GM18498 (cell line): ENCODE data around the gene CEL.

Source experiments
- ATAC-seq: cut with Tn5 transposase; IDR thresholded peaks from one replicate; pipeline ENCODE4 v1.9.1; 2021; ENCODE audit warnings: mild to moderate bottlenecking, moderate library complexity; ENCODE audit not compliant: unreplicated experiment

CEL gene

DNA sequence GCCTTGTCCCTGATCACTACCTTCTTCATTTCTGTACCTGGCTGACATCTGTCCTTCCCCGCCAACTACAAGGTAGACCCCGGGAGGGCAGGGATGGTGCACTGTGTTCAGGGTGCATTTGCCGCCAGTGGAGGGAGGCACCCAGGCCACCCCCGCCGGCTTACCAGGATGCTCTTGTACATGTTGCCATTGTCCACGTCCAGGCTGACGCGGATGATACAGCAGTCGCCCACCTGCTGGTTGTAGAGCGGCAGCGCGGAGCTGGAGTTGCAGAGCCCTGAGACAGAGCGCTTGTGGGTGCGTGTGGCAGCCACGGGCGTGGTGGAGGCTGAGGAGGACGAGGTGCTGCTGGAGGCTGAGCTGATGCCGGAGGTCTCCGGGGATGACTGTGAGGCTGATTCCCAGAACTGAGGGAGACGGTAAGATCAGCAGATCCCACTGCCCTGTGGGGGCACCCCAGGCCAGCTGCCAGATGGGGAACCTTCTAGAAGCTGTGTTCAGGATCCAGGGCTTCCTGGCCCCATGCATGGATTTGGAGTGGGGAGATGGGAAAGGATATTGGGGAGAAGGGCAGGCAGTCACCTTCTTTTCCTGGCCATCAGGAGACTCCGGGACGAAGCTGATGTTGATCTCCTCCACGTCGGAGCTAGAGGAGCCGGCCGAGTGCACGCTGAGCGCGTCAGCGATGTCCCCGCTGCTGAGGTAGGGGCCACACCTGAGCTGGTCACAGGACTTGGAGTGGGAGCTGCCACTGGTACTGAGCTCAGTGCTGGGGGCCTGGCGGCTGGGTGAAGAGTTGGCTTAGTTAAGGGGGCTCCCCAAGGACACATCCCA, 39.8 kb downstream of the CEL start:
- ATAC-seq: no peak

DNA sequence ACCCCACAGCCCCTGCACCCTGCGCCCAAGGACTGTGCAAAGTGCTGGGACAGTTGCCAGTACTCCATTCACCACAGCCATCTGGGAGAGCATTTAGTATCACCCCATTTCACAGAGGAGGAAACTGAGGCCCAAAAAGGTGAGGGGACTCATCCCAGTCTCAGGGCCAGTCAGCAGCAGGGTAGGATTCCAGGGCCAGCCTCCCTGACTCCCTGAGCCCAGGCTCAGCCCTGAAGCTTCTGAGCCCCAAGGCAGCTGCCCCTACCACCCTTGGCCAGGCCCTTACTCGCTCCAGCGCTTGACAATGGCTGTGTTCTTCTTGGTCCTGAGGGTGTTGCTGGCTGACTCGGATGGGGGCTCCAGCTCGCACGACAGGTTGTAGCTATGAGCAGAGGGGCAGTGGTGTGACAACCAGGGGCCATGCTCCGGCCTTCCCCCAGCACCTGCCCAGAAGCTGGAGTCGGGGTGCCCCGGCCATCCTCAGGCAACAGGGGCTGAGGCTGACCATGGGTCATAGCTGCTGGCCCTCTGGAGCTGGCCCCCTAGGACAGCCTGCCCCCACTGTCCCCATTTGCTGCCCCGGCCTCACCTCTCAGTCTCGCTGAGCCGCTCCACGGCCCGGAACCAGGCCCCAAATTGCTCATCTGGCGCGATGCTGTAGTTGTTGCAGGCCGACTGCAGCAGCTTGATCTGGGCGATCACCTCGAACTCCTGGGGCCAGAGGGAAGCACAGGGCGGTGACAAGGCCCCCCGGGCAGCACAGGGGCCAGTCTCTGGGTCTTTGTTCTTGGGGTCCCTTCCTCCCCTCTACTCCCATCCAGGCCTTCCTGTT, 40.6 kb downstream of the CEL start:
- ATAC-seq: no peak

GRCh38 chr9:133103183-133103986, 41.6 kb downstream of the CEL start:
- no peak for ATAC-seq

GRCh38 chr9:133103987-133104505, 42.3 kb downstream of the CEL start:
- ATAC-seq: no peak

GRCh38 chr9:133104718-133105460, 43.1 kb downstream of the CEL start:
- no peak for ATAC-seq

- ATAC-seq: no peak
These were observed 43.6 kb downstream of the CEL start for GRCh38 chr9:133105461-133105770.

DNA sequence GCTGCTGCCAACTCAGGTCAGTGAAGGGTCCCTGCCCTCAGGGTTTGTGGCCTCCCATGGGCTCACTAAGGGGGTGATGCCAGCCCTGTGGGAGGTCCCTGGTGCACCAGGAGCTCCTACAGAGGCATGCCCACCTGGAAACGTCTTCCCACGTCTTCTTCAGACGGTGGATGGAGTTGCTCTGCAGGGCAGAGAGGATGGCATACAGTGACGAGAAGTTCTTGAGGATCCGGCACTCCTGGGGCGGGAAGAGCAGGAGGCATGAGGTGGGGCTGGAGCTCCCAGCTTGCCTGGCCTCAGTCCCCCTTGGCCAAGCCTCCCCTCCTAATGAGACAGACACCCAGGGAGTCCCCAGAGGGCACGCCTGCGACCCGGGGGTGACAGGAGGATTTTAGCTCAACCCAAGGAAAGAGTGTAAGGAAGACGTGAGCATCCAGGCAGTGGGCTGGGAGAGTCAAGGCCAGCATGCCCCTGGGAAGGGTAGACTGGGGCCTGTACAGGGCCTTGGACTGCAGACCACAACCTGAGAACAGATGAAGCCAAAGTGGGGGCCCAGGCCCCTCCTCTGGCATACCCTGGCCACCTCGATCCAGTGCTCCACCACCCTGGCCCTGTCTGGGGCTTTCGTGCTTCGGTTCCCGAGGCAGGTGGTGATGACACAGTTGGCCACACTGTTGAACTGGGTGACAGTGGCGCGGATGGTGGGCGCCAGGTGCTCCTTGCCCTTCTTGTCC, 44.9 kb downstream of the CEL start:
- ATAC-seq: no peak

- ATAC-seq: no peak
These were observed 45.5 kb downstream of the CEL start for GRCh38 chr9:133107245-133107722.

DNA sequence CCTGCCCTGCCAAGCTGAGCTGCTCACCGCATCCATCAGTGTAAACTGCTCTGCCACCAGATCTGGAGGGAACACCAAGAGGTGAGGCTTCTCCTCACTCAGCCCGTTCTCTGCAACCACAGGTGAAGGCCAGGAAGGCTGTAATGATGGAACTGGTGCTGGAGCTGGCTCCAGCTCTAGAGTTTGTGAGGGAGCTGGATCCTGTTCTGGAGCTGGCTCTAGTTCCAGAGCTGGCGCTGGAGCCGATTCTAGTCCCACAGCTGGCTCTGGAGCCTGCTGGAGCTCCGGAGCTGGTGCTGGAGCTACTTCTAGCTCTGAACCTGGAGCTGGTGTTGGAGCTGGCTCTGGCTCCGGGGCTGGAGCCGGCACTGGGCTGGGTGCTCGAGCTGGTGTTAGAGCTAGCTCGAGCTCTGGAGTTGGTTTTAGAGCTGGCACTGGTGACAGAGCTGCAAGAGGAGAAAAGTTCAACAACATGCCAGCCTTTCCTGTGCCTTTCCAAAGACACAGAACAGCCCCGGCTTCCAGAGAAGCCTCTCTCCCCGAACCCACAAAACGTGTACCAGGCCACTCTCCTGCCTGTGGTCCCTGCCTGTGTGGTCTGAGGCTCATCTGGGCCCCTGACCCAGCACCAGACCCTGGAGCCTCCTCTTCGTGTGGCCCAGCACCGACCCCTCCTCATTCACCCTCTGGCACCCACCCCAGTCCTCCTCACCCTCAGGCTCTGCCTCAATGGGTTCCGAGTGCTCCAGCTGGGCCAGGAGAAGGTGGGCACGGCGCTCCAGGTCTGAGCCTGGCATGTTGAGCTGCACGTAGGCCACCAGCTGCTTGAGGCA, 46.4 kb downstream of the CEL start:
- no peak for ATAC-seq

DNA sequence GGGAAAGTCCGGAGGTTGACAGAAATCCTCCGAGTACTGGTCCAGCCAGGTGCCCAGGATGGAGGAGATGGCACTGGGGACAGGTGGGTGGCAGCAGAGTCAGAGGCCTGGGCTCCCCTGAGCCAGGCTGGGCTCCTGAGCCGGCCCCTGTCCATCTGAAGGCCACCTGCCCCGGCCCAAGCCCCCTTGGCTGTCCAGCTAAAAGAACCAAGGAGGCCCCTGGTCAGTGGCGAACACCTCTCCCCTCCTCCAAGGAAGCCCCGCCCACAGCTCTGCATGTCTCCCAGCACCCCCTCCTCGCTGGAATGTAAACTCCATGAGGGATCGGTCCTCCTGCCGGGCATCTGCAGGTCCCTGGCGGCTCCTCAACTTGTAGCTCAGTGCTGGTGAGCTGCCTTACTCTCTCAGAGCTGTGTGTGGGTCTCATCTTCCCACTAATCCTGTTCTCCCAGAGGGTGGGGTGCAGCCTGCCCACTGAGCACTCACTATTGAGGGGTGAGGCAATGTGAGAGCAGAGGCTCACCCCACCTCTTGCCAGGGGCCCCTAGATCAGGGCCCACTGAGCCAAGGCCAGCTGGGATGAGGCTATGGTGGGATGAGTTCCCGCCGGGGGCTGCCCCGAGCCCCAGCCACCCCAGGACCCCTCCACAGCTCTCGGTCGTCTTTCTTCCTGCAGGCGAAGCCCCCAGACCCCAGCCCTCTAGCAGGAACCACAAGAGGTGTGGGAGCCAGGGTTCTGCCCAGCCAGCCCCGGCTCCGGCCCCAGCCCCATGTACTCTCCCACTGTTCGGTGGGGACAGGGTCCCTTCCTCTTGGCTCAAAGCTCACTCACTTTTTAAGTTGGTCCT, 47.2 kb downstream of the CEL start:
- no peak for ATAC-seq

DNA sequence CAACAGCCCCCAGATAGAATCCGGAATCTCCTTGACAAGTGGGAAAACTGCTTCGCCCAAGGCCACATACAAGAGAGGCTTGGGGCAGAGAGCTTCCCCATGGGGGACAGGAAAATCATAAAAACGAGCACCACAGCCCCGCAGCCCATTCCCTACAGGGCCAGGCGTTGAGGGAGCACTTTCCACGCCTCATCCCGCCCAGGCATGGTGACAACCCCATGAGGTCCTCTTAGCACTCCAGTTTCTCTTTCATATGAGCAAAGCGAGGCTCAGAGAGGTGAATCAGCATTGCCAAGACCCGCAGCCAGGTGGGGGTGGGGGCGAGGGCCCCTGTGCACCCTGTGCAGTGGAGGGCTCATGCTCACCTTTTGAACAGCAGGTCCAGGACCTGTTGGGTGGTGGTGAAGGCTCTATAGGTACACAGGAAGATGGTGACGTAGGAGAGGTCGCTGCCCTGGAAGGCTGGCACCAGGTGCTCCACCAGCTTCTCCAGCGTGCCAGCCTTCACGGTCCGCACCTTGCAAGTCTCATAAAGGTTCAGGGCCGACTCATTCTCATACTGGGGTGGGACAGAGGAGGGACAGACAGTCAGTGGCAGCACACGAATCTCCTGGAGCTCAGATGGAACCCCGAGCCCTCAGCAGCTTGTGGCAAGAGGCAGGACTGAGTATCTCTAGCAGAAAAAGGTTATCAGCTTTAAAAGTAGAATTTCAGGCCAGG, 48.3 kb downstream of the CEL start:
- no peak for ATAC-seq

- ATAC-seq: no peak
These were observed 50.3 kb downstream of the CEL start for GRCh38 chr9:133111808-133112662.

DNA sequence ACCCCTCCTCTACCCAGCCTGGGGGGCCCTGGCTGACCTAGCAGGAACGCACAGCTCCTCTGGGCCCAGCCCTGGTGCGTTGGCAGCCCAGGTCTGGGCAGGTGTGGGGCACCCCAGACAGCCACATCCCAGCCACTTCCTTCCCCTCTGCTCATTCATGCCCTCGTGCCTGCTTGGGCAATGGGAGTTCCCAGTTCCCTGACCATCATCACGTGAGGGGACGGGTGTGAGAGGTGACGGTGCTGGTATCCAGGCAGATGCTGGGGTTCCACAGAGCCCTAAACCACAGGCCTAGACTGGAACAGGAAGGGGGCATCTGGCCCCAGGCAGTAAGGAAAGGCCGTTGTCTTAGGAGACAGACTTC, 50.9 kb downstream of the CEL start:
- ATAC-seq: no peak

DNA sequence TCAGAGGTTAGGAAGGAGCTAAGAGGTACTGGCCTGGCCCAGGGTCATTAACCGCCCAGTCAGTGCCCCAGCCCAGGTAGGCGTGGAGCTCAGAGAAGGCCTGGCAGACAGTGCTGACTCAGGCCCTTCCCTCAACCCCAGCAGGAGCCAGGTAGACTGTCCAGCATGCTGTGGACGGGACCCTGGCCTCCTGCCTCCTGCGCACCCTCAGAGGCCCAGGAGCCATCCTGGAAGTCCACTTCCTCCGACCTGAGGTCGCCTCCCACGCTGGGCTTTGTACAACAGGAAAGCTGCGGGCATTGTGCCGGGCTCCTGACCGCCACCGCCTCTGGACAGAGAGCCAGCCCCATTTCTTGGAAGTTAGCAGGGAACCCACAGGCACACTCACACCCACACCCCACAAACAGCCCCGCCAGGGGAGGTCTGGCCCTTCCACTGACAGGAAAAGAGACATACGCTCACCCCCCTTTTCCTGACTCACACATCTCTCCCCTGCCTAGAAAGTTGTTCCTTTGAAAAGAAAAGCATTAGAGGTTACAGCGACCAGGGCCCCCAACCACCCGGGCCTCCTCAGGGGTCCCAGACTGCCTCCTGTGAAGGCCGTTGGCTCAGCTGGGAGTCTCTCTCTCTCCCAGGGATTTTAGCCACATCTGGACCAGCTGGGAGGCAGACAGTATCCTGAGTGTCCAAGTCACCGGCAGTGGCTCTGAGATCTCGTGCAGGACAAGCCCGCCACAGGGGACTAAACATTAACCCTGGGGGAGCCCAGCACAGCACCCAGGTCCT, 51.6 kb downstream of the CEL start:
- ATAC-seq: no peak
